IPS-NIHi7 (cell line): ENCODE measurements around the gene ARF3.

Experiments
- DNase-seq: peaks from one replicate; pipeline ENCODE4 v3.0.0; 2012; ENCODE audit warnings: mixed read lengths; ENCODE audit errors: extremely low spot score

ARF3 gene

GRCh38 chr12:48957141-48958048, at the start of gene ARF3:
TSS of gene ARF3 (minus strand) at chr12:48957487. CDS start at chr12:48941095, 16,392 bp downstream.
- peak; percentile 95 for DNase-seq

- DNase-seq = no peak
Measured at GRCh38 chr12:49000346-49000745, 43.1 kb upstream of the ARF3 start.

- peak; percentile 45 for DNase-seq
Measured at GRCh38 chr12:48999371-49000131, 42.3 kb upstream of the ARF3 start, which contains the start of gene DDN. TSS of gene DDN (minus strand) at chr12:48999375. CDS start at chr12:48999287, 88 bp downstream.

GRCh38 chr12:48998497-48999353, 41.4 kb upstream of the ARF3 start:
- DNase-seq = peak; percentile 24

GRCh38 chr12:48997719-48998496, 40.6 kb upstream of the ARF3 start:
- peak; percentile 75 for DNase-seq

- peak; percentile 80 for DNase-seq
Measured at GRCh38 chr12:48996794-48997718, 39.8 kb upstream of the ARF3 start.

GRCh38 chr12:48995086-48995879, 38.0 kb upstream of the ARF3 start:
- peak; percentile 95 for DNase-seq

- no peak for DNase-seq
Measured at GRCh38 chr12:48994224-48995085, 37.2 kb upstream of the ARF3 start.

- no peak for DNase-seq
Measured at GRCh38 chr12:48993787-48994186, 36.5 kb upstream of the ARF3 start.

- DNase-seq = no peak
Measured at GRCh38 chr12:48991247-48992050, 34.2 kb upstream of the ARF3 start.

- DNase-seq = no peak
Measured at GRCh38 chr12:48990552-48990951, 33.3 kb upstream of the ARF3 start.

GRCh38 chr12:48988030-48988649, 30.9 kb upstream of the ARF3 start:
- peak; percentile 83 for DNase-seq

- no peak for DNase-seq
Measured at GRCh38 chr12:48986720-48987291, 29.5 kb upstream of the ARF3 start.

- DNase-seq = no peak
Measured at GRCh38 chr12:48985901-48986300, 28.6 kb upstream of the ARF3 start.

GRCh38 chr12:48985475-48985897, 28.2 kb upstream of the ARF3 start:
- DNase-seq = no peak

- DNase-seq = no peak
Measured at GRCh38 chr12:48982397-48983080, 25.3 kb upstream of the ARF3 start.
